HG03064 (cell line): ENCODE data around the gene GPR142.

Source experiments
- ATAC-seq: cut with Tn5 transposase; IDR thresholded peaks from one replicate; pipeline ENCODE4 v1.9.1; 2021; ENCODE audit warnings: low read depth; ENCODE audit not compliant: unreplicated experiment

Gene GPR142

DNA sequence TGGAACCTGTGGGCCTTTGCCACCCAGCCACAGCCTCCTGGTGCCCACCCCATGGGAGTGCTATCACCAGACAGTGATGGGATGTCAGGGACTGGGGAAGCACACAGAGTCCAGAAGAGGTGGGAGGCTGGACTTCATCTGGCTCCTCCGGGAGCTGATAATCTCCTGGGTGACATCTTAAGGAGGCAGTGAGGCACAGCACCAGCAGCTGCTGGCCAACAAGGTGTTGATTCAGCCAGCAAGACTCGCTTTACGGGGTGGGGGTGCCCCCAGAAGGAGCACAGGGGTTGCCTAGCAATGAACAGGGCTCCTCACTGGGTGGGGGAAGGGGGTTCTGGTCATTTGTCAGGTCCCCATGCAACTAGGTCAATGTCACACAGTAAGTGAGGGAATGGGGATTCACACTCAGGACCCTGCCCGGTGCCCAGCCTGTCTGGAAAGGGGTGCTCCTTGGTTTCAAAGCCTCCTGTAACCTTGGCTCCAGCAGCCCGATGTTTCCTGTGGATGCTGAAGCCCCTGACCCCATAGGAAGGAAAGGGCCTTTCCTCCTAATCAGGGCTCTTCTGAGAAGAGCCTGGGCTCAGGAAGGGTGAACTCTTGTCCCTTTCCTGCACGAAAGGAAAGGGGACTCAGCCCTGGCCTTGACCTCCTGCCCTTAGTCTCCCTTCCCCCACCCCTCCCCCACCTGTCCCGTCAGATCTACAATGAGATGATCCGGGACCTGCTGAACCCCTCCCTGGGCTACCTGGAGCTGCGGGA is 23.6 kb upstream of the GPR142 start:
- ATAC-seq = no peak

DNA sequence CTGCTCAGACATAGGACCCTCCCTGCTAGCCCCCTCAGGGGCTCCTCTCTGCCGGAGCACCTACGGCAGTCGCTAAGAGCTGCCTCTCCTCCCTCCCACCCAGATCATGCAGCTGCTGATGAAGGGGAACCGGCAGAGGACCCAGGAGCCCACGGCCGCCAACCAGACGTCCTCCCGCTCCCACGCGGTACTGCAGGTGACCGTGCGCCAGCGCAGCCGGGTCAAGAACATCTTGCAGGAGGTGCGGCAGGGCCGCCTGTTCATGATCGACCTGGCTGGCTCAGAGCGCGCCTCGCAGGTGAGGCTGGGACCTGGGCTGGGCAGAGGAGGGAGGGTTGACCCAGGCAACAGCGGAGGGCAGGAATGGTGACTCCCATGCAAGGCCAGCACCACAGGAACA is 22.6 kb upstream of the GPR142 start:
- ATAC-seq = no peak

DNA sequence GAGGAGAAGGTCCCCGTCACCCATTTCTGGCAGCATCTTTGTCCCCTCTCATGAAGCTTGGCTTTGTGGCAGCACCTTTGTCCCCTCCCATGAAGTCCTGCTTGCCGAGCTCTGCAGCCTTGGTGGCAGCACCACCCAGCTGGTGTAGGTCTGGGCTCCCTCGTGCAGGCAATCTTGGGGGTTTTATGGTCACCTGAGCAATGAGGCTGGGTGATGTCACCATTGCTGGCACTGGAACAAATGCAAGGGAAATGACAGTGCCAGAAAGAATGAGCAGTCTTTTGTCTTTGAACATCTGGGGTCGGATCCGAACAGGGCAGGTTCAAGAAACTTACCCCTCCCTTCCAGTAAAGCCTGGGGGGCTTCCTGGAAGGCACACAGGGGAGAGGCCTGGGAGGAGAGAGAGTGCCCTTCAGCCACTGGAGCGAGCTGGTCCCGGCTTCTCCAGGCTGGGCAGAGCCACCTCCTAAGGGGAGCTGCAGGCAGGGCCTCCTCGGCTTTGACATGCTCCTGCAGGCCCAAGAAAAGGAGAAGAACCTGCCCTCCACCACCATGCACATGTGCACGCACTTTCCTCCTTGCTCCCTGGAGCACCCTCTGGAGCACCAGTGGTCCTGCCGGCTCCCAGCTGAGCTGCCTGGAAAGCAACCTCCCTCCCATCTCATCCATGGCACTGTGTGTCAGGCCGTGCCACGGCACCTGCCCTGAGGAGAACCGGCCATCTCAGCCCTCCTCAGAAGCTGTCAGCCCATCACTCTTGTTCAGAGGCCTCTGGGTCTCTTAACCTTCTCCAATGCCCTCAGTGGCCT is 21.7 kb upstream of the GPR142 start:
- ATAC-seq = no peak

DNA sequence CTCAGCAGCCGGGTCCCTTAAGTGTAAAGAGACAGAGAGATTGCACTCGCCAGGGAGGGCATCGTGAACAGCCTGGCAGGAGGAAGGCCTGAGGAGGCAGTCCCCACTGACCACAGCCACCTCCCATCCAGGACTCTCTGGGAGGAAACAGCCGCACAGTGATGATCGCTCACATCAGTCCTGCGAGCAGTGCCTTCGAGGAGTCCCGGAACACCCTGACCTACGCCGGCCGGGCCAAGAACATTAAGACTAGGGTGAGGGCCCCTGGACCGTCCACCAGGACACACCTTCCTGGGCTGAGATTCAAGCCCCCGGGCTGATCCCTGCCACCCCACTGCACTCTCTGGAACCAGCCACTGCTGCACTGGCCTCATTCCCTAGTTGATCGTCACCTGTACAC is 19.7 kb upstream of the GPR142 start:
- no peak for ATAC-seq

DNA sequence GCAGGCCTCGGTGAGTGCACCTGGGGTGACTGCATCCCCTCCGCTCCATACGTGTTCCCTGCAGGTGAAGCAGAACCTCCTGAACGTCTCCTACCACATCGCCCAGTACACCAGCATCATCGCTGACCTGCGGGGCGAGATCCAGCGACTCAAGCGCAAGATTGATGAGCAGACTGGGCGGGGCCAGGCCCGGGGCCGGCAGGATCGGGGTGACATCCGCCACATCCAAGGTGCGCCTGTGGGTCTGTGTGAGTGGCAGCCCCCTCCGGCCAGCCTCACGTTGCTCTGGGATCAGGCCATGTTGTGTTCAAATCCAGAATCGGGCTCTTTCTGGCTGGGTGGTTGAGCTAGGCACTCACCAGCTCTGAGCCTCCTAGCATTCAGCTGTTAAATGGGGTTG is 18.2 kb upstream of the GPR142 start:
- ATAC-seq = no peak

DNA sequence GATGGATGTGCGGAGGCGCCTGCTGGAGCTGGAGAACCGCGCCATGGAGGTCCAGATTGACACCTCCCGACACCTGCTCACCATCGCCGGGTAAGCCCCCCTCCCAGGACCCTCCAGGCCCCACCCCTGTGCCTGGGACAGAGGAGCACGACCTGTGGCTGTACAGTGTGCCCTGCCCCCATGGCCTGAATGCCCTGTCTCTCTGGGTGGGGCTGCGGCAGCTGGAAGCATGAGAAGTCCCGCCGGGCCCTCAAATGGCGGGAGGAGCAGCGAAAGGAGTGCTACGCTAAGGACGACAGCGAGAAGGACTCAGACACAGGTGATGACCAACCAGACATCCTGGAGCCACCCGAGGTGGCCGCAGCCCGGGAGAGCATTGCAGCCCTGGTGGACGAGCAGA is 16.8 kb upstream of the GPR142 start:
- ATAC-seq = no peak

DNA sequence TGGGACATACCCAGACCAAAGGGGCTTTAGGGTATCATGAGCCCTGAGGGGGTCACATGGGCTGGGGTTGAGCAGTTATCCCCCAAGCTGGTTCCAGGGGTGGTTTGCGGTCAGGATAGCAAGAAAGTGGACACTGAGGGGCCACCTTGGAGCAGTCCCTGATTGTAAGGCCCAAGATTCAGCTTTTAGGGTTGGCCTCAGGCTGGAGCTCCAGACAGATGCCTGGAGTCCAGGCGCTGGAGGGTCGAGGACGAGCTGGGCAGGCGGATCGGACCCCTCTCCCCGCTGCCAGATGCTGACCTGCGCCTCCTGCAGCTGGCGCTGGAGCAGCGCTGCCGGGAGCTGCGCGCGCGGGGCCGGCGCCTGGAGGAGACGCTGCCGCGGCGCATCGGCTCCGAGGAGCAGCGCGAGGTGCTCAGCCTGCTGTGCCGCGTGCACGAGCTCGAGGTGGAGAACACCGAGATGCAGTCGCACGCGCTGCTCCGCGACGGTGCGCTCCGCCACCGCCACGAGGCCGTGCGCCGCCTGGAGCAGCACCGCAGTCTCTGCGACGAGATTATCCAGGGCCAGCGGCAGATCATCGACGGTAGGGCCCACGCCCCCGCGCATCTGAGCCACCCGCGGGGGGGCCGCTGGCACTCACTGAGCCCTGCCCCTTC is 15.6 kb upstream of the GPR142 start:
- ATAC-seq = no peak

DNA sequence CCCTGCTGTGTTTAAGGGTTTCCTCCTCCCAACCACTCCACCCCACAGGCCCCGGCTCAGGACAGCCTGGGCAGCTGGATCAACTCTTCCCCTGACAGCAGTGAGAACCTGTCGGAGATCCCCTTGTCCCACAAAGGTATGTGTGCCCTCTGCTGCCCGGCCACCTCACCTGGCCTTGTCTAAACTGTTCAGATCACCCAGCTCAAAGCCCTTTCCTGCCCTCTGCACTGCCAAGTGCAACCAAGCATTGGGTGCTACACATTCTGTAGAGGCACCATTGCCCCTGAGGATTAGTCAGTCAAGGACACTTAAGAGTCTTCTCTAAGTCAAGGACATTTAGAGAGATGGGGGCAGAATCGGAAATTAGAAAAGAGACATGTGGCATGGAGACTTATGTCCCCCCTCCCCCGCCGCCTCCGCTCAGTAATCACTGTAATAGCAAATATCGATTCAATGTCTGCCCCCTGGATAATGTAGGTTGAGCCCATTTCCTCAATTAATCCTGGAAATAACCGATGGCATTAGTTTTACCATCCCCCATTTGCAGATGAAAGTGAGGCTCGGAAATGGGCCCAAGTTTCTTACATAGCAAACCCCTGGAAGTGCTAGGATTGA is 13.8 kb upstream of the GPR142 start:
- no peak for ATAC-seq

DNA sequence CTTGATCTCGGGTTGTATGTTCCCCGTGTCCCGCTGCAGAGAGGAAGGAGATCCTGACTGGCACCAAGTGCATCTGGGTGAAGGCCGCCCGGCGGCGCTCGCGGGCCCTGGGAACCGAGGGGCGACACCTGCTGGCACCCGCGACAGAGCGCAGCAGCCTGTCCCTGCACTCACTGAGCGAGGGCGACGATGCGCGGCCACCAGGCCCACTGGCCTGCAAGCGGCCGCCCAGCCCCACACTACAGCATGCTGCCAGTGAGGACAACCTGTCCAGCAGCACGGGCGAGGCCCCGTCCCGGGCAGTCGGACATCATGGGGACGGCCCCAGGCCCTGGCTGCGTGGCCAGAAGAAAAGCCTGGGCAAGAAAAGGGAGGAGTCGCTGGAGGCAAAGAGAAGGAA is 13.2 kb upstream of the GPR142 start:
- ATAC-seq = no peak

DNA sequence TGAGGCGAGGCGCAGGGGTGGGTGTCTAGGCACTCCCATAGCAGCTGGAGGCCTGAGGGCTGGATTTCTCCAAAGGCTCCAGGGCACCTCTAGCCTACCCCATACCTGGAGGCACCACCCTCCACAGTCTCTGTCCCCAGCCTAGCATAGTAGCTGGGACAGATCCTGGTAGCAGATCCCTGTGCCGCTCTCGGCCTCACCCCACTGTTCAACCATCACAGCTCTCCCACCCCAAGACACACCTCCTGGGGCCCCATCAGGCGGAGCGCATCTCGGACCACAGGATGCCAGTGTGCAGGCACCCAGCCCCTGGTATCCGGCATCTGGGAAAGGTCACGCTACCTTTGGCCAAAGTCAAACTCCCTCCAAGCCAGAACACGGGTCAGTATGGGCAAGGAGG is 12.7 kb upstream of the GPR142 start:
- no peak for ATAC-seq

DNA sequence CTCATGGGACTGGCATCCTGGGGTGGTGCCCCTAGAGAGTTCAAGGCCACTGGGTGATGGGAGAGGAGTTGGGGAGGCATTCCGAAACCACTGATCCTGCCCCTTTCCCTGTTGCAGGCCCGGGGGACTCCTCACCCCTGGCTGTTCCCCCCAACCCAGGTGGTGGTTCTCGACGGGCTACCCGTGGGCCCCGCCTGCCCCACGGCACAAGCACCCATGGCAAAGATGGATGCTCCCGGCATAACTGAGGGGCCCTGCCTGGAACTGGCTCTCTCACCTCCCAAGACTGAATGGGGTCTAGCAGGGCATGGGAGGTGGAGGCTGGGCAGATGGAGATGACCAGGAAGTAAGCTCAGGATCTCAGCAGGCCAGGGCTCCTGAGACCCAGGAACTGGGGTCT is 12.2 kb upstream of the GPR142 start:
- no peak for ATAC-seq

DNA sequence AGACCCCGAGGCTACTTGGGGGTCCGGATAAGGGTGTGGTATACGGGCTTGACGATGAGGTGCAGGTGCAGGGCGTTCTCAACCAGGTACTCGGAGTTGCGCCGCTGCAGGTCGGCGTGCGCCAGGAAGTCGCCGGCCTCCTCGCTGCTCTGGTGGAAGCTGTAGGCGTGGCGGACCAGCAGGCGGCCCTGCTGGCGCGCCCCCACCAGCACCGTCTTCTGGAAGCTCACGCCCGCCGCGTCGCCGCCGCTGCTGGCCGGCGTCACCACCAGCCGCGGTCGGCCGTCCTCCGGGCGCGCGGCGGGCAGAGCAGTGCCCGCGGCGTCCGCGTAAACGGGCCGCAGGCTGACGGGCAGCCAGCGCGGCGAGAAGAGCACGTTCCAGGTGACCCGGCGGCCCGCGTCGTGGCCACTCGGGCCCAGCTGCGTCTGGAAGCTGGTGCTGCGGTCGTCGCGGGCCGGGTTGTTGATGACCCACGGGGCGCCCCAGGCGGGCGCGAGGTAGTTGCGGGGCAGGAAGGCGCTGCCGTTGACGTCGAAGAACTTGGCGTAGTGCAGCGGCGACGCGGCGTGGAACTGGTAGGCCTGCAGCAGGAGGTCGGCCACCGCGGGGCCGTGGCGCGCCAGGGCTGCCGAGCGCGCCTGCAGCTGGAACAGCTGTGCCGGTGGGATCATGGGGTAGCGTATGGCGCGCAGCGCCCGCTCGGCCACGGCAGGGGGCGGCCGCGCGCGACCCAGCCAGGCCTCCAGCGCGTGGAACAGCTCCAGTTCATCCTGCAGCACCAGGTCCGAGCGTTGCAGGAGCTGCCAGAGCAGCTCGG is 10.4 kb upstream of the GPR142 start:
- no peak for ATAC-seq

DNA sequence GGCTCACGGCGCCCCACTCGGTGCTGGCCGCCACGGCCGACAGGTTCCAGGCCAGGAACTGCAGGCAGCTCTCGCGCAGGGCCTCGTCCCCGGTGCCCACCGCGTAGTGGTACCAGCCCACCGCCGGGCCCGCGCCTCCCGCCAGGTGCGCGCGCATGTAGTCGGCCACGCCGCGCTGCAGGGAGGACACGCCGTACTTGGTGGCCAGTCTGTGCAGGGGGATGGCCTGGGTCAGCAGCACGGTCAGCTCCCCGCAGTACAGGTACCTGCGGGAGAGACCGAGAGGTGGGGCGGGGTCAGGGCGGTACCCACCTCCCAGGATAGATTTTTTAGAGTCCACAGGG is 9.9 kb upstream of the GPR142 start:
- no peak for ATAC-seq

DNA sequence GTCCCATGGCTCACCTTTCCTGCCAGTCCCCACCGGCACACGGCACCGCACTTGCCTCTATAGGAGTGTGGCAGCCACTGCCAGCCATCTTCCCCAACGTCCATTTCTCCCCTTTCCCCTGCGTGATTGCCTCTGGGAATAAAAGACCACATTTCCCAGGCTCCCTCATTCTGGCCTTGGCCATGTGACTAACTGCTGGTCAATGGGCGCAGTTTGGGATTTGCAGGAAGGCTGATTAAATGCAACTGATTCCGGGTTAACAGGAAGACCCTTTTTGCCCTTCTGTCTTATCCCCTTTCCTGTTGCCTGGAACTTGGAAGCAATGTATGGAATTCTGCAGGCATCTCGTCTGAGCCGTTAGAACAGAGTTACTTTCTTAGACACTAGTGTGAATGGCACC is 8.6 kb upstream of the GPR142 start:
- ATAC-seq = no peak

DNA sequence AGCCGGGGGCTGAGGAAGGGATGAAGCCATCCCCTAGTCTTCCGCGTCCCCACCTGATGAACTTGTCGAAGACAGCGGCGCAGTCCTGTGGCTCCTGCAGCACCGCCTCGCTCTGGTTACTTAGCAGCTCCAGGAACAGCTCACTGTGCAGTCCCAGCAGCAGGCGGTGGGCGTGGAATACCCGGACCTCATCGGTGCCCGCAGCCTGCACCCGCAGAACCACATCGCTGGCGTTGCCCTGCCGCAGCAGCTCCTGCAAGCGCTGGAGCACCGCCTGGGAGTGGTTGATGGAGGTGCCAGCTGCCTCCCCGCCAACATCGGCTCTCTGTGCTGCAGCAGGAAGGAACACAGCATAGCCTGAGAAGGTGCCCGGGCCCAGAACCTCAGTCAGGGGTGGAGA is 7.4 kb upstream of the GPR142 start:
- no peak for ATAC-seq

DNA sequence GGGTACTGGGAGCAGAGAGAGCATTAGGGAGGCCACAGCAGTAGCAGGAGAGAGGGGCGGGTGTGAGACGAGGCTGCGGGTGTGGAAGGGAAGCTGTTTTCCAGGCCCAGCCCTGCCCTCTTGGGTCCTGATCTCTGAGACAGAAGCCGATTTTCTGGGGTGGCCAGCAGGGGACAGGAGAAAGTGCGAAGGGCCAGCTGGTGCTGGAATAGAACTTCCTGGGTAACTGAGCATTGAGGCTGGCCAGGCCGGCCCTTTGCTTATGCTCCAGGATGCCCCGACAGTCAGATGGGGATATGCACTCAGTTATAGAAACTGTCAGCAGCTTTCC is 6.4 kb upstream of the GPR142 start:
- ATAC-seq = no peak

DNA sequence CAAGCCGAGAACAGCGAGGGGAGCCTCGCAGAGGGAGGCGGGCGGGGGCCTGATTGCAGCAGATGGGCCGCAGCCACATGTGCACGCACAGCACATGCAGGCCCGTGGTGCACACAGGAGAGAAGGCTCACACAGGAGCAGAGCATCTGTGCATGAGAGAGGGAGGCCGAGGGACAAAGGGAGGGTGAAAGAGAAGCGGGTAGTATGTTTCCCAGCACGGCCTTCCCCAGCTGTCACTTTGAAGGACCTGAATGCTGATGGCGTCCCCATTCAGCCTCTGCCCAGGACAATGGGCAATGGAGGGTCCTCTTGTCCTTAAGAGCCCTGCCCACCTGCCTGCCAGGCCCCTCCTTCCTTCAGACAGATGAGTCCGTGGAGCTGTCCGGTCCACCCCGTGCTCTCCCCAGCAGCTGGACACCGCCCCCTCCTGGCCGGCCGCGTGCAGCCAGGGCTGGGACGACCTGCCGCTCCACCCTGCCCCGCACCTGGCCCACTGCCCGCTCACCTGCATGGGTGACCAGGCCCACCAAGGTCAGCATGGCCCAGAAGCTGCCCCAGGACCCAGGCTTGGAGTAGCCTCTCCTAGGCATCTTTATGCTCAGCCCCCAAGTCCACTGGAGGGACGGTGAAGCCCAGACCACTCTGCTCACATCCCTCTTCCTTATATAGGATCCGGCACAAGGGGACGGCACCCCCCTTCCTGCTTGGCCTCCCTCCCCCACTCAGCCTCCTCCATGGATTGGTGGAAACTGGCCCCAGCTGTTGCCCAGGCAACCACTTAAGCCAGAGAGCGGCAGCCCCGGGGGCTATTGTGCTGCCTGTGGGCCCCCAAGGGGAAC is 5.9 kb upstream of the GPR142 start, which contains the start of gene BTBD17:
Gene BTBD17 (minus strand): TSS at position 639 of the 839 bp plus-strand sequence. CDS start 49 bp downstream, at position 590.
- no peak for ATAC-seq

DNA sequence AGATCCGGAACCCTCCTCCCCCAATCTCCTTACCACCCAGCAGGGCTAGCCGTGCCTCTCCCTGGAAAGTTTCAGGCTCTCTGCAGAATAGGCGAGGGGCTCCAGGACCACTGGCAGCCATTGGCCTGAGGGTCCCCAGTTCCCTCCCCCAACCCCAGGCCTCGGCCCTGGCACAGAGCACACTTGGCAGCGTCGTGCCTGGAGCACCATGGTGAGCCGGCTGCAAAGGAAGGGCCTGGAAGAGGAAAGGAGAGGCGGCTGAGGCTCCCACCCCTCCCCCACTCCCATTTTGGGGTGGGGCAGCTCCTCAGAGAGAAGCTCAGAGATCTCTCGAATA is 5.3 kb upstream of the GPR142 start:
- ATAC-seq = no peak

DNA sequence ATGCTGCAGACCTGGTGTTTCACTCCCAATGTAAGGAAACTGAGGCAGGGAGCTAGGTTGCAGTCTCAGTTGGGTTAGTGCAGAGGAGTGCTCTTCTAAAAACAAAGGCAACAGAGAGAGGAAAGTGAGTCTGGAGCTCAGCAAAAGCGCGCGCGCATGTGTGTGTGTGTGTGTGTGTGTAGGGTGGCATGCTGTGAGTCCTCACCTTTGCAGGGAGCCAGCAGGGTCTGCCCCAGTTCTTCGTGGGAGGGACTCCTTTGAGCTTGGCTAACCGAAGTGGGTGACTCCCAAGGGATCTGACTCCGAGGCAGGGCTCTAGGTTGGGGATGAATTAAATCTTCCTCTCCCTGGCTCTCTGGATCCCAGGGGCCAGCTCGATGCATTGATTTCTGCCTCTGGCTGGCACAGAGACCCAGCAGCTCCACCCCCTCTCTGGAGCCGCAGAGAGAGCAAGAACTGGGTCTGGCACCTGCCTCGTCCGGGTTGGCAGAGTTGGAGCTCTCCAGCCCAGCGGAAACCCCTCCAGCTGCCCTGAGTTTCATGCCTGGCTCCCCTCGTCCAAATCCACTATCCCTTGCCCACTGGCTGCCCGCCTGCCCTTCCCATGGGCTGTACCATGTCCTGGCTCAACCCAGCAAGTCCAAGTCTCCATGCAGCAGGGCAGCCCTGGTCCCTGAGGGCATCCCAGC is 4.4 kb upstream of the GPR142 start:
- ATAC-seq = no peak
